Measurements from ENCODE around the gene PARD3B. TPM values are rescaled to one million over a fixed set of nuclear protein-coding genes. Genes with fewer than 3 reads are reported as not detected.

Gene PARD3B
- total RNA-seq, 1 experiment from 2014 or later: 7.6 TPM

- CTCF ChIA-PET: no interaction called here
- no peaks in the 10 kb centered on the region for H3K9me2 ChIP-seq (ENCODE audit: insufficient read depth)
- TF ChIP-seq EZH2 (IDR thresholded peaks at IDR 0.05; ENCODE audit: low read depth) (no peak), CTCF (conservative IDR thresholded peaks at IDR 0.05) (no peak)
- H3K27me3 ChIP-seq (ENCODE audit: insufficient read depth, low read depth): no peaks in the 10 kb centered on the region
- no peaks in the 10 kb centered on the region for H4K20me1 ChIP-seq (ENCODE audit: insufficient read depth)
- no peak overlapping the region for H3K4me3 ChIP-seq
- POLR2A ChIA-PET (ENCODE audit: unreplicated experiment): no interaction called here
- no peaks in the 10 kb centered on the region for H3K9me3 ChIP-seq (ENCODE audit: insufficient read depth, low read depth)
- H3K79me2 ChIP-seq (ENCODE audit: low read depth): no peaks in the 10 kb centered on the region
- H2AFZ ChIP-seq: no peak overlapping the region
- DNase-seq: no peak
- H3K4me2 ChIP-seq: no peak overlapping the region
- no peaks in the 10 kb centered on the region; the same call in 1 of the 2 replicates for H3K4me1 ChIP-seq (replicated peaks; ENCODE audit: insufficient read depth)
- intact Hi-C loops (cut with micrococcal nuclease; ENCODE audit: unreplicated experiment): no loop called here
- BruUV-seq (replicated peaks): no TSS peak
- H3F3A ChIP-seq (ENCODE audit: insufficient read depth, low read depth): no peaks in the 10 kb centered on the region
- no peaks in the 10 kb centered on the region for H3K36me3 ChIP-seq (ENCODE audit: low read depth)
- no peak overlapping the region for H3K27ac ChIP-seq
Observed at GRCh38 chr2:204744506-204744905, 199.2 kb downstream of the PARD3B start.

- intact Hi-C loops (cut with micrococcal nuclease; ENCODE audit: unreplicated experiment): no loop called here
- Histone ChIP-seq H3K27me3 (ENCODE audit: insufficient read depth, low read depth) (no peaks in the 10 kb centered on the region), H4K20me1 (ENCODE audit: insufficient read depth) (no peaks in the 10 kb centered on the region), H2AFZ (no peak overlapping the region), H3K4me1 (replicated peaks; ENCODE audit: insufficient read depth) (no peaks in the 10 kb centered on the region; the same call in 1 of the 2 replicates), H3K9me2 (ENCODE audit: insufficient read depth) (no peaks in the 10 kb centered on the region), H3K4me3 (no peak overlapping the region), H3F3A (ENCODE audit: insufficient read depth, low read depth) (no peaks in the 10 kb centered on the region), H3K9me3 (ENCODE audit: insufficient read depth, low read depth) (no peaks in the 10 kb centered on the region), H3K27ac (no peak overlapping the region), H3K79me2 (ENCODE audit: low read depth) (no peaks in the 10 kb centered on the region), H3K36me3 (ENCODE audit: low read depth) (no peaks in the 10 kb centered on the region), H3K4me2 (no peak overlapping the region)
- BruUV-seq (replicated peaks): no TSS peak
- DNase-seq: no peak
- POLR2A ChIA-PET (ENCODE audit: unreplicated experiment): no interaction called here
- TF ChIP-seq EZH2 (IDR thresholded peaks at IDR 0.05; ENCODE audit: low read depth) (no peak), CTCF (conservative IDR thresholded peaks at IDR 0.05) (no peak)
- CTCF ChIA-PET: no interaction called here
Observed at GRCh38 chr2:204748286-204748685, 203.0 kb downstream of the PARD3B start.

GRCh38 chr2:204749319-204749718 is 204.0 kb downstream of the PARD3B start:
- TF ChIP-seq CTCF (conservative IDR thresholded peaks at IDR 0.05) (no peak), EZH2 (IDR thresholded peaks at IDR 0.05; ENCODE audit: low read depth) (no peak)
- Histone ChIP-seq H3K27ac (no peak overlapping the region), H3F3A (ENCODE audit: insufficient read depth, low read depth) (no peaks in the 10 kb centered on the region), H3K79me2 (ENCODE audit: low read depth) (no peaks in the 10 kb centered on the region), H3K4me2 (no peak overlapping the region), H3K4me3 (no peak overlapping the region), H3K9me2 (ENCODE audit: insufficient read depth) (no peaks in the 10 kb centered on the region), H3K27me3 (ENCODE audit: insufficient read depth, low read depth) (no peaks in the 10 kb centered on the region), H4K20me1 (ENCODE audit: insufficient read depth) (no peaks in the 10 kb centered on the region), H2AFZ (no peak overlapping the region), H3K36me3 (ENCODE audit: low read depth) (no peaks in the 10 kb centered on the region), H3K4me1 (replicated peaks; ENCODE audit: insufficient read depth) (no peaks in the 10 kb centered on the region; the same call in 1 of the 2 replicates), H3K9me3 (ENCODE audit: insufficient read depth, low read depth) (no peaks in the 10 kb centered on the region)
- intact Hi-C loops (cut with micrococcal nuclease; ENCODE audit: unreplicated experiment): no loop called here
- BruUV-seq (replicated peaks): no TSS peak
- CTCF ChIA-PET: no interaction called here
- POLR2A ChIA-PET (ENCODE audit: unreplicated experiment): no interaction called here
- no peak for DNase-seq

All from PC-9 (cell line).